Caco-2 (cell line): ENCODE results near the gene RTP1. TPM values are rescaled to one million over a fixed set of nuclear protein-coding genes. Genes with fewer than 3 reads are reported as not detected.

Experiments used
- BruUV-seq: library from RNA; stranded (reverse); fragments of 400-500 nt; replicated peaks from 2 replicates; lab custom pipeline; 2021; lab: Mats Ljungman, UMichigan
- CTCF ChIA-PET: fragments of 300-600 bp; sonication (Branson Sonifier 250); formaldehyde crosslinking; loops from one replicate; lab custom pipeline; 2022; ENCODE audit warnings: antibody characterized with exemption; lab: Charles Lee
- POLR2A ChIA-PET: fragments of 300-600 bp; sonication (Branson Sonifier 250); formaldehyde crosslinking; loops from one replicate; lab custom pipeline; 2022; ENCODE audit warnings: antibody characterized with exemption; lab: Charles Lee
- DNase-seq, 2 experiments: peaks; one replicate each; pipeline versions ENCODE4 v3.0.0 to v3.0.0-alpha.2; 2020 to 2022
- H3K27me3 ChIP-seq: replicated peaks from 2 replicates; pipeline ENCODE4 v1.6.0; 2011; ENCODE audit warnings: low read length; ENCODE audit not compliant: control insufficient read depth, insufficient read depth
- H3K36me3 ChIP-seq: 2 replicates; pipeline ENCODE4 v1.5.1; 2011; ENCODE audit warnings: low read length; ENCODE audit not compliant: control insufficient read depth, insufficient read depth
- H3K4me1 ChIP-seq: fragments of 250-450 bp; sonication (Bioruptor Pico); 2 replicates; pipeline ENCODE4 v1.5.1; 2020; ENCODE audit warnings: mild to moderate bottlenecking
- H3K4me3 ChIP-seq: 2 replicates; pipeline ENCODE4 v1.5.1; 2011; ENCODE audit warnings: low read depth, mild to moderate bottlenecking, control low read depth, low read length
- H3K9me3 ChIP-seq: fragments of 250-450 bp; sonication (Bioruptor Pico); 2 replicates; pipeline ENCODE4 v1.5.1; 2020; ENCODE audit warnings: mild to moderate bottlenecking, moderate library complexity
- H3K27ac Mint-ChIP-seq: one replicate; pipeline ENCODE4 v1.8.0; 2022; ENCODE audit warnings: mixed read lengths; ENCODE audit not compliant: unreplicated experiment
- H3K27me3 Mint-ChIP-seq: one replicate; pipeline ENCODE4 v1.8.0; 2022; ENCODE audit warnings: mixed read lengths; ENCODE audit not compliant: insufficient read depth, unreplicated experiment
- H3K36me3 Mint-ChIP-seq: one replicate; pipeline ENCODE4 v1.8.0; 2022; ENCODE audit warnings: mild to moderate bottlenecking, mixed read lengths; ENCODE audit not compliant: insufficient read depth, unreplicated experiment
- H3K4me1 Mint-ChIP-seq: one replicate; pipeline ENCODE4 v1.8.0; 2022; ENCODE audit warnings: low read depth, mixed read lengths; ENCODE audit not compliant: unreplicated experiment
- H3K4me3 Mint-ChIP-seq: one replicate; pipeline ENCODE4 v1.8.0; 2022; ENCODE audit warnings: mild to moderate bottlenecking, moderate library complexity, mixed read lengths; ENCODE audit not compliant: unreplicated experiment
- H3K9me3 Mint-ChIP-seq: one replicate; pipeline ENCODE4 v1.8.0; 2022; ENCODE audit warnings: mixed read lengths; ENCODE audit not compliant: unreplicated experiment
- CTCF ChIP-seq, 2 experiments: fragments of 200-600 bp in 1 of 2; IDR thresholded peaks; 1 replicate in 1 of 2; 2 replicates in 1 of 2; pipeline versions ENCODE4 v1.5.1 to v1.8.0; 2011 to 2022; ENCODE audit warnings: antibody characterized with exemption in 1 of 2, control low read depth in 1 of 2, inconsistent platforms in 1 of 2, low read depth in 1 of 2, low read length in 1 of 2, mild to moderate bottlenecking in 1 of 2, moderate library complexity in 1 of 2; ENCODE audit not compliant: insufficient read depth in 1 of 2, severe bottlenecking in 1 of 2, unreplicated experiment in 1 of 2
- intact Hi-C: fragments of 100-400 bp; cut with micrococcal nuclease; formaldehyde crosslinking; loops from one replicate; pipeline ENCODE4 v1.10.0; 2022; ENCODE audit not compliant: unreplicated experiment
- total RNA-seq: library from RNA; stranded (reverse); gene quantifications from 2 replicates; pipeline ENCODE4 v1.2.3, GENCODE V29; 2022

RTP1 gene
- total RNA-seq, 1 experiment from 2014 or later: not detected

- no peak for TF ChIP-seq CTCF (IDR thresholded peaks at IDR 0.05; ENCODE audit: insufficient read depth in 1 of 2, low read depth in 1 of 2, low read length in 1 of 2, severe bottlenecking in 1 of 2, unreplicated experiment in 1 of 2)
- no peaks in the 10 kb centered on the region for H3K27me3 ChIP-seq
- no peak overlapping the region for H3K4me3 ChIP-seq
- no peaks in the 10 kb centered on the region for H3K36me3 Mint-ChIP-seq
- POLR2A ChIA-PET: no interaction called here
- CTCF ChIA-PET: interaction anchor here (0.7 to 1.8 kb wide), 3 partner anchors 96 to 472 kb away, joined by 4 to 8 read pairs (median 6); no protein-coding TSS in a partner anchor
- DNase-seq: no peak
- peaks cover 3% of the 10 kb centered on the region for H3K27me3 Mint-ChIP-seq
- no TSS peak for BruUV-seq
- no peak overlapping the region for H3K27ac Mint-ChIP-seq
- 0 out of 2 replicates have a peak, but pooled peaks cover 3% of the 10 kb centered on the region for H3K4me1 ChIP-seq
- intact Hi-C loops: no loop called here
- no peaks in the 10 kb centered on the region for H3K36me3 ChIP-seq
- H3K9me3 Mint-ChIP-seq: no peaks in the 10 kb centered on the region
- H3K4me1 Mint-ChIP-seq: no peaks in the 10 kb centered on the region
- no peaks in the 10 kb centered on the region for H3K9me3 ChIP-seq
- no peak overlapping the region for H3K4me3 Mint-ChIP-seq
These were observed 25.5 kb downstream of the RTP1 start for GRCh38 chr3:187222801-187223200.

- Mint-ChIP-seq H3K27ac (no peak overlapping the region), H3K9me3 (no peaks in the 10 kb centered on the region), H3K4me3 (no peak overlapping the region), H3K27me3 (peaks cover 4% of the 10 kb centered on the region), H3K4me1 (no peaks in the 10 kb centered on the region), H3K36me3 (no peaks in the 10 kb centered on the region)
- H3K4me3 ChIP-seq: no peak overlapping the region
- DNase-seq: no peak
- no peak for TF ChIP-seq CTCF (IDR thresholded peaks at IDR 0.05; ENCODE audit: insufficient read depth in 1 of 2, low read depth in 1 of 2, low read length in 1 of 2, severe bottlenecking in 1 of 2, unreplicated experiment in 1 of 2)
- CTCF ChIA-PET: interaction anchor here (1.8 kb wide), 1 partner anchor 456 kb away, joined by 6 read pairs; no protein-coding TSS in a partner anchor
- intact Hi-C loops: no loop called here
- POLR2A ChIA-PET: no interaction called here
- no peaks in the 10 kb centered on the region for H3K9me3 ChIP-seq
- H3K27me3 ChIP-seq: no peaks in the 10 kb centered on the region; the same call in 1 of the 2 replicates
- H3K4me1 ChIP-seq: 0 out of 2 replicates have a peak, but pooled peaks cover 3% of the 10 kb centered on the region
- no peaks in the 10 kb centered on the region for H3K36me3 ChIP-seq
- BruUV-seq: no TSS peak
These were observed 26.5 kb downstream of the RTP1 start for GRCh38 chr3:187223799-187224198.

GRCh38 chr3:187227658-187228258 lies 30.5 kb downstream of the RTP1 start:
- no peak for DNase-seq

More at GRCh38 chr3:187227658-187228258, 30.5 kb downstream of the RTP1 start:
- Mint-ChIP-seq H3K4me3 (no peak overlapping the region), H3K27ac (no peak overlapping the region), H3K36me3 (no peaks in the 10 kb centered on the region), H3K9me3 (no peaks in the 10 kb centered on the region), H3K27me3 (peaks cover 4% of the 10 kb centered on the region), H3K4me1 (no peaks in the 10 kb centered on the region)
- no peak for TF ChIP-seq CTCF (IDR thresholded peaks at IDR 0.05; ENCODE audit: insufficient read depth in 1 of 2, low read depth in 1 of 2, low read length in 1 of 2, severe bottlenecking in 1 of 2, unreplicated experiment in 1 of 2)
- H3K36me3 ChIP-seq: no peaks in the 10 kb centered on the region
- no TSS peak for BruUV-seq
- ChIA-PET CTCF (no interaction called here), POLR2A (no interaction called here)
- 0 out of 2 replicates have a peak, but pooled peaks cover 3% of the 10 kb centered on the region for H3K4me1 ChIP-seq
- no peak overlapping the region for H3K4me3 ChIP-seq
- no peaks in the 10 kb centered on the region; the same call in 1 of the 2 replicates for H3K27me3 ChIP-seq
- no peaks in the 10 kb centered on the region for H3K9me3 ChIP-seq
- intact Hi-C loops: no loop called here
